IMR-90 (cell line): Measurements from ENCODE around the gene ARL6IP5. TPM values are rescaled to one million over a fixed set of nuclear protein-coding genes. Genes with fewer than 3 reads are reported as not detected.

Source experiments
- ATAC-seq: fragments of 200-7000 bp; cut with Tn5 transposase; 2 replicates; pipeline ENCODE4 v1.9.1; 2020; ENCODE audit warnings: low read depth, mild to moderate bottlenecking, moderate library complexity
- BruUV-seq: library from RNA; stranded (reverse); fragments of 400-500 nt; replicated peaks from 2 replicates; lab custom pipeline; 2021; lab: Mats Ljungman, UMichigan
- CTCF ChIA-PET: fragments of 300-600 bp; formaldehyde crosslinking; extraction: SDS; loops from one replicate; lab custom pipeline; 2021; ENCODE audit warnings: antibody characterized with exemption; lab: Yijun Ruan, JAX
- POLR2A ChIA-PET: fragments of 300-600 bp; sonication (Branson Sonifier 250); formaldehyde crosslinking; loops from one replicate; lab custom pipeline; 2022; ENCODE audit warnings: antibody characterized with exemption; ENCODE audit not compliant: unreplicated experiment; lab: Charles Lee
- DNase-seq: peaks from one replicate; pipeline ENCODE4 v3.0.0; 2013
- H2AFZ ChIP-seq: replicated peaks from 2 replicates; pipeline ENCODE3; 2013; ENCODE audit warnings: low read length, mild to moderate bottlenecking; ENCODE audit not compliant: poor library complexity
- H2AK5ac ChIP-seq: 2 replicates; pipeline ENCODE4 v1.6.1; 2013; ENCODE audit warnings: low read depth, low read length, inconsistent platforms
- H2AK9ac ChIP-seq: replicated peaks from 2 replicates; pipeline ENCODE3; 2013; ENCODE audit warnings: mild to moderate bottlenecking, low read depth, low read length, moderate library complexity; ENCODE audit not compliant: poor library complexity
- H2BK120ac ChIP-seq: 2 replicates; pipeline ENCODE4 v1.6.1; 2013; ENCODE audit warnings: low read depth, low read length, inconsistent platforms
- H2BK15ac ChIP-seq: 3 replicates; pipeline ENCODE4 v1.6.1; 2013; ENCODE audit warnings: low read depth, low read length, inconsistent platforms
- H2BK20ac ChIP-seq: 2 replicates; pipeline ENCODE4 v1.6.1; 2013; ENCODE audit warnings: low read depth, mild to moderate bottlenecking, inconsistent platforms, low read length, moderate library complexity
- H2BK5ac ChIP-seq: 2 replicates; pipeline ENCODE4 v1.6.1; 2013; ENCODE audit warnings: mild to moderate bottlenecking, low read depth, low read length, inconsistent platforms; ENCODE audit not compliant: poor library complexity, severe bottlenecking
- H3K14ac ChIP-seq: replicated peaks from 2 replicates; pipeline ENCODE4 v1.6.1; 2013; ENCODE audit warnings: low read depth, low read length, inconsistent platforms
- H3K18ac ChIP-seq: 2 replicates; pipeline ENCODE4 v1.6.1; 2013; ENCODE audit warnings: low read depth, low read length, control low read depth
- H3K23ac ChIP-seq: 2 replicates; pipeline ENCODE4 v1.6.1; 2013; ENCODE audit warnings: low read depth, low read length, inconsistent platforms
- H3K27ac ChIP-seq: 2 replicates; pipeline ENCODE4 v1.5.1; 2013; ENCODE audit warnings: mild to moderate bottlenecking, control low read depth, low read length; ENCODE audit not compliant: insufficient read depth
- H3K27me3 ChIP-seq: 2 replicates; pipeline ENCODE4 v1.6.1; 2013; ENCODE audit warnings: low read length; ENCODE audit not compliant: control insufficient read depth, insufficient read depth
- H3K36me3 ChIP-seq: 2 replicates; pipeline ENCODE4 v1.6.1; 2013; ENCODE audit warnings: low read length, mixed read lengths; ENCODE audit not compliant: control insufficient read depth, insufficient read depth
- H3K4ac ChIP-seq: 2 replicates; pipeline ENCODE4 v1.6.1; 2013; ENCODE audit warnings: low read depth, low read length, inconsistent platforms
- H3K4me1 ChIP-seq: 2 replicates; pipeline ENCODE4 v1.6.1; 2013; ENCODE audit warnings: low read length, mixed read lengths; ENCODE audit not compliant: control insufficient read depth, insufficient read depth
- H3K4me2 ChIP-seq: 2 replicates; pipeline ENCODE4 v1.6.1; 2013; ENCODE audit warnings: low read depth, mild to moderate bottlenecking, control low read depth, low read length, moderate library complexity
- H3K4me3 ChIP-seq: 2 replicates; pipeline ENCODE4 v1.5.1; 2013; ENCODE audit warnings: low read depth, mild to moderate bottlenecking, control low read depth, low read length, moderate library complexity; ENCODE audit not compliant: insufficient read depth
- H3K56ac ChIP-seq: 2 replicates; pipeline ENCODE4 v1.6.1; 2013; ENCODE audit warnings: low read length, inconsistent platforms; ENCODE audit not compliant: insufficient read depth; ENCODE audit errors: extremely low read depth
- H3K79me1 ChIP-seq, 2 experiments: 2 replicates each; pipeline ENCODE4 v1.6.1; 2013; ENCODE audit warnings: low read length in 2 of 2, inconsistent platforms in 1 of 2, low read depth in 1 of 2
- H3K9ac ChIP-seq: 2 replicates; pipeline ENCODE4 v1.6.1; 2013; ENCODE audit warnings: low read depth, low read length, control low read depth
- H3K9me1 ChIP-seq: 2 replicates; pipeline ENCODE4 v1.6.1; 2013; ENCODE audit warnings: low read length, inconsistent platforms; ENCODE audit not compliant: insufficient read depth
- H3K9me3 ChIP-seq: 2 replicates; pipeline ENCODE4 v1.6.1; 2013; ENCODE audit warnings: low read length; ENCODE audit not compliant: control insufficient read depth, insufficient read depth
- H4K20me1 ChIP-seq: 2 replicates; pipeline ENCODE4 v1.6.1; 2013; ENCODE audit warnings: low read length, inconsistent platforms; ENCODE audit not compliant: insufficient read depth
- H4K5ac ChIP-seq: 2 replicates; pipeline ENCODE4 v1.6.1; 2013; ENCODE audit warnings: mild to moderate bottlenecking, low read depth, low read length, control low read depth
- H4K8ac ChIP-seq, 2 experiments: 2 replicates each; pipeline ENCODE4 v1.6.1; 2013; ENCODE audit warnings: low read depth in 2 of 2, low read length in 2 of 2, control low read depth in 1 of 2, inconsistent platforms in 1 of 2
- H4K91ac ChIP-seq: 2 replicates; pipeline ENCODE4 v1.6.1; 2013; ENCODE audit warnings: low read depth, low read length, inconsistent platforms; ENCODE audit not compliant: insufficient read depth
- BHLHE40 ChIP-seq: fragments of 150-350 bp; IDR thresholded peaks from 2 replicates; pipeline ENCODE4 v1.6.1; 2016; ENCODE audit warnings: mild to moderate bottlenecking, low read depth, low read length
- CEBPB ChIP-seq: IDR thresholded peaks from 2 replicates; pipeline ENCODE4 v1.6.1; 2012; ENCODE audit warnings: low read depth, low read length, improper control_type of control experiment
- CHD1 ChIP-seq: IDR thresholded peaks from 2 replicates; pipeline ENCODE4 v1.6.1; 2012; ENCODE audit warnings: low read depth, low read length, improper control_type of control experiment
- RCOR1 ChIP-seq: IDR thresholded peaks from 2 replicates; pipeline ENCODE4 v1.6.1; 2012; ENCODE audit warnings: mild to moderate bottlenecking, low read length, improper control_type of control experiment; ENCODE audit not compliant: insufficient replicate concordance
- RFX5 ChIP-seq: IDR thresholded peaks from 2 replicates; pipeline ENCODE4 v1.8.0; 2012; ENCODE audit warnings: low read depth, mild to moderate bottlenecking, low read length, moderate library complexity
- SMC3 ChIP-seq: fragments of 150-350 bp; IDR thresholded peaks from 2 replicates; pipeline ENCODE4 v1.6.1; 2016; ENCODE audit warnings: low read depth, mild to moderate bottlenecking, antibody characterized with exemption, low read length, moderate library complexity
- dilution Hi-C: fragments of 300-500 bp; cut with HindIII; formaldehyde crosslinking; loops from one replicate; pipeline ENCODE4 v1.14.3; 2018; ENCODE audit warnings: low sequenced_read_pairs; ENCODE audit not compliant: unreplicated experiment
- in situ Hi-C: fragments of 300-500 bp; cut with MboI; formaldehyde crosslinking; loops from 3 replicates; pipeline ENCODE4 v1.14.3; 2019; ENCODE audit warnings: low sequenced_read_pairs, inconsistent platforms, mixed read lengths
- intact Hi-C: fragments of 100-400 bp; cut with micrococcal nuclease; formaldehyde crosslinking; loops from 2 replicates; pipeline ENCODE4 v1.10.0; 2022
- polyA plus RNA-seq, 3 experiments: library from polyadenylated mRNA; depleted of rRNA; stranded (reverse); fragments of >200 nt; gene quantifications; 2 replicates each; pipeline ENCODE4 v1.2.3, GENCODE V29; 2012; ENCODE audit warnings: low replicate concordance in 1 of 3
- total RNA-seq: library from RNA; depleted of rRNA; stranded (reverse); fragments of >200 nt; gene quantifications from 2 replicates; pipeline ENCODE4 v1.2.3, GENCODE V29; 2012

The ARL6IP5 gene
- total and polyA plus RNA-seq, 2 of the 4 experiments (the other 2 are of a cell fraction): 76.4 to 98.8 TPM

DNA sequence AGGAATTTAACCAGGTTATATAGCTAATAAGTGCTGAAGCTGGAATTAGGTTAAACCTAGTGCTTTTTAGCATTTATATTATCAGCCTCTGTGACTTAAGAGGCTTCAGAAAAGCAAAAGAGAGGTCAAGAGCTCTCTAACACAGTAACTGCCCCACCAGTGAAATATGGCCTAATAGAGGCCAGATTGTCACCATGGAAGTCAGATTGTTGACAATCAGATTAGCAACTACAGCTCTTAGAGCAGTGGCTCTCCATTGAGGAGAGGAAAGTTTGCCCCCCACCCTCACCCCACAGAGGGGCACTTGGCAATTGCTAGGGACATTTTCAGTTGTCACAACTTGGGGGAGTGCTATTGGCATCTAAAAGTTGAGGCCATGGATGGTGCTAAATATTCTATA, 61.0 kb downstream of the ARL6IP5 start:
- H3K56ac ChIP-seq: no peak overlapping the region
- in situ Hi-C loops (no loop called here), intact Hi-C loops (no loop called here), dilution Hi-C loops (no loop called here)
- no peak overlapping the region for H2BK5ac ChIP-seq
- H3K4ac ChIP-seq: no peak overlapping the region
- ATAC-seq (no peak), DNase-seq (no peak)
- no peak overlapping the region for H2AK9ac ChIP-seq
- no peak overlapping the region for H2BK20ac ChIP-seq
- no peak overlapping the region for H2AFZ ChIP-seq
- no peak overlapping the region for H3K23ac ChIP-seq
- H3K4me2 ChIP-seq: no peak overlapping the region
- POLR2A ChIA-PET: no interaction called here
- H2BK120ac ChIP-seq: no peak overlapping the region
- no peaks in the 10 kb centered on the region for H4K20me1 ChIP-seq
- H3K14ac ChIP-seq: no peak overlapping the region
- CTCF ChIA-PET: no interaction called here
- H4K5ac ChIP-seq: no peak overlapping the region
- no peak overlapping the region for H2AK5ac ChIP-seq
- peaks cover 18% of the 10 kb centered on the region for H3K27me3 ChIP-seq
- no peak overlapping the region for H4K8ac ChIP-seq
- no peak overlapping the region for H3K9ac ChIP-seq
- H3K9me3 ChIP-seq: no peaks in the 10 kb centered on the region
- H3K4me1 ChIP-seq: peaks cover 2% of the 10 kb centered on the region; the same call in 1 of the 2 replicates
- H3K79me1 ChIP-seq: no peaks in the 10 kb centered on the region
- no peak overlapping the region for H3K27ac ChIP-seq
- no peak for TF ChIP-seq RFX5
- no peak for TF ChIP-seq CHD1
- TF ChIP-seq SMC3: no peak
- no peak for TF ChIP-seq BHLHE40
- TF ChIP-seq CEBPB: no peak
- TF ChIP-seq RCOR1: no peak
- H3K18ac ChIP-seq: no peak overlapping the region
- no peak overlapping the region for H4K91ac ChIP-seq
- H3K9me1 ChIP-seq: no peaks in the 10 kb centered on the region
- no peaks in the 10 kb centered on the region for H3K36me3 ChIP-seq
- BruUV-seq: no TSS peak
- H2BK15ac ChIP-seq: no peak overlapping the region
- H3K4me3 ChIP-seq: no peak overlapping the region
